Body of pancreas (tissue), 4 donors: ENCODE data around the gene GRB2.

ENCODE experiments used
- POLR2A ChIP-seq, 3 donors: fragments of 450-650 bp; IDR thresholded peaks; one replicate each; pipeline ENCODE4 v1.6.1; 2016; ENCODE audit warnings: antibody characterized with exemption in 3 of 3, mild to moderate bottlenecking in 2 of 3
- TF ChIP-seq, protein P1 (sequence below), 7 experiments: fragments of 450-650 bp in 4 of 7; fragments of 200-600 bp in 3 of 7; sonication (generic) in 3 of 7; IDR thresholded peaks; one replicate each; pipeline ENCODE4 v1.5.1; 2016 to 2019; ENCODE audit warnings: antibody characterized with exemption in 7 of 7

DNA sequence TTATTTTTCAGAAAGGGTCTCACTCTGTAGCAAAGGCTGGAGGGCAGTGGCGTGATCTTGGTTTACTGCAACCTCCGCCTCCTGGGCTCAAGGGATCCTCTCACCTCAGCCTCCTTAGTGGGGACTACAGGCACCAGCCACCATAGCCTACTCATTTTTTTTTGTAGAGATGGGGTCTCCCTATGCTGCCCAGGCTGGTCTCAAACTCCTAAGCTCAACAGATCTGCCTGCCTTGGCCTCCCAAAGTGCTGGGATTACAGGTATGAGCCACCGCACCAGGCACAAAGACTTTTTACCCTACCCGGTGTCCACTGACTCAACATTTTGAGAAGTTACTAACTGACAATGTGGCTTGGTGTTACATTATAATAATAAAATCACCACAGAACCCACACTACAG, 7.2 kb downstream of the GRB2 start:
- TF ChIP-seq, protein P1, sequence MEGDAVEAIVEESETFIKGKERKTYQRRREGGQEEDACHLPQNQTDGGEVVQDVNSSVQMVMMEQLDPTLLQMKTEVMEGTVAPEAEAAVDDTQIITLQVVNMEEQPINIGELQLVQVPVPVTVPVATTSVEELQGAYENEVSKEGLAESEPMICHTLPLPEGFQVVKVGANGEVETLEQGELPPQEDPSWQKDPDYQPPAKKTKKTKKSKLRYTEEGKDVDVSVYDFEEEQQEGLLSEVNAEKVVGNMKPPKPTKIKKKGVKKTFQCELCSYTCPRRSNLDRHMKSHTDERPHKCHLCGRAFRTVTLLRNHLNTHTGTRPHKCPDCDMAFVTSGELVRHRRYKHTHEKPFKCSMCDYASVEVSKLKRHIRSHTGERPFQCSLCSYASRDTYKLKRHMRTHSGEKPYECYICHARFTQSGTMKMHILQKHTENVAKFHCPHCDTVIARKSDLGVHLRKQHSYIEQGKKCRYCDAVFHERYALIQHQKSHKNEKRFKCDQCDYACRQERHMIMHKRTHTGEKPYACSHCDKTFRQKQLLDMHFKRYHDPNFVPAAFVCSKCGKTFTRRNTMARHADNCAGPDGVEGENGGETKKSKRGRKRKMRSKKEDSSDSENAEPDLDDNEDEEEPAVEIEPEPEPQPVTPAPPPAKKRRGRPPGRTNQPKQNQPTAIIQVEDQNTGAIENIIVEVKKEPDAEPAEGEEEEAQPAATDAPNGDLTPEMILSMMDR (IDR thresholded peaks at IDR 0.05) = no peak
- no peak for TF ChIP-seq POLR2A (IDR thresholded peaks at IDR 0.05)
